ENCODE results near the gene BFSP2.

Gene BFSP2

GRCh38 chr3:133383741-133384140 is 16.1 kb upstream of the BFSP2 start:
- no peak for DNase-seq (ENCODE audit: low read depth in 2 of 2)

GRCh38 chr3:133384331-133385027 is 15.4 kb upstream of the BFSP2 start:
- DNase-seq (ENCODE audit: low read depth in 2 of 2): peak; percentile 2 to 16

GRCh38 chr3:133386876-133387275 is 13.0 kb upstream of the BFSP2 start:
- DNase-seq (ENCODE audit: low read depth in 2 of 2): no peak

- DNase-seq (ENCODE audit: low read depth in 2 of 2): no peak
Observed at GRCh38 chr3:133387341-133387740, 12.5 kb upstream of the BFSP2 start.

- no peak for DNase-seq (ENCODE audit: low read depth in 2 of 2)
Observed at GRCh38 chr3:133388696-133389395, 11.0 kb upstream of the BFSP2 start.

GRCh38 chr3:133390715-133391114 is 9.1 kb upstream of the BFSP2 start:
- no peak for DNase-seq (ENCODE audit: low read depth in 2 of 2)

GRCh38 chr3:133393204-133393603 is 6.7 kb upstream of the BFSP2 start:
- DNase-seq (ENCODE audit: low read depth in 2 of 2): no peak

GRCh38 chr3:133393691-133394474 is 6.0 kb upstream of the BFSP2 start:
- no peak for DNase-seq (ENCODE audit: low read depth in 2 of 2)

GRCh38 chr3:133394561-133395311 is 5.1 kb upstream of the BFSP2 start:
- no peak for DNase-seq (ENCODE audit: low read depth in 2 of 2)

GRCh38 chr3:133396906-133397305 is 3.0 kb upstream of the BFSP2 start:
- DNase-seq (ENCODE audit: low read depth in 2 of 2): no peak

- no peak for DNase-seq (ENCODE audit: low read depth in 2 of 2)
Observed at GRCh38 chr3:133401374-133402135, 1.7 kb downstream of the BFSP2 start.

GRCh38 chr3:133404920-133405319 is 5.1 kb downstream of the BFSP2 start:
- no peak for DNase-seq (ENCODE audit: low read depth in 2 of 2)

- no peak for DNase-seq (ENCODE audit: low read depth in 2 of 2)
Observed at GRCh38 chr3:133408366-133408765, 8.5 kb downstream of the BFSP2 start.

- no peak for DNase-seq (ENCODE audit: low read depth in 2 of 2)
Observed at GRCh38 chr3:133408961-133409360, 9.1 kb downstream of the BFSP2 start.

GRCh38 chr3:133410191-133410892 is 10.5 kb downstream of the BFSP2 start:
- no peak for DNase-seq (ENCODE audit: low read depth in 2 of 2)

GRCh38 chr3:133412183-133413132 is 12.6 kb downstream of the BFSP2 start:
- DNase-seq (ENCODE audit: low read depth in 2 of 2): no peak

- no peak for DNase-seq (ENCODE audit: low read depth in 2 of 2)
Observed at GRCh38 chr3:133413161-133414020, 13.5 kb downstream of the BFSP2 start.

- no peak for DNase-seq (ENCODE audit: low read depth in 2 of 2)
Observed at GRCh38 chr3:133414021-133414392, 14.2 kb downstream of the BFSP2 start.

Measured in stimulated activated CD8-positive, alpha-beta memory T cell treated with anti-CD3 and anti-CD28 coated beads, Interleukin-15, amount 100 ng/mL, for 48 hours (primary cell).